ENCODE data around the gene SLC16A4.
"Not testable (repeated sequence)": the region's sequence is repeated elsewhere in the genome, so short reads cannot be mapped to it uniquely, and the experiment has no call there.

Gene SLC16A4

DNA sequence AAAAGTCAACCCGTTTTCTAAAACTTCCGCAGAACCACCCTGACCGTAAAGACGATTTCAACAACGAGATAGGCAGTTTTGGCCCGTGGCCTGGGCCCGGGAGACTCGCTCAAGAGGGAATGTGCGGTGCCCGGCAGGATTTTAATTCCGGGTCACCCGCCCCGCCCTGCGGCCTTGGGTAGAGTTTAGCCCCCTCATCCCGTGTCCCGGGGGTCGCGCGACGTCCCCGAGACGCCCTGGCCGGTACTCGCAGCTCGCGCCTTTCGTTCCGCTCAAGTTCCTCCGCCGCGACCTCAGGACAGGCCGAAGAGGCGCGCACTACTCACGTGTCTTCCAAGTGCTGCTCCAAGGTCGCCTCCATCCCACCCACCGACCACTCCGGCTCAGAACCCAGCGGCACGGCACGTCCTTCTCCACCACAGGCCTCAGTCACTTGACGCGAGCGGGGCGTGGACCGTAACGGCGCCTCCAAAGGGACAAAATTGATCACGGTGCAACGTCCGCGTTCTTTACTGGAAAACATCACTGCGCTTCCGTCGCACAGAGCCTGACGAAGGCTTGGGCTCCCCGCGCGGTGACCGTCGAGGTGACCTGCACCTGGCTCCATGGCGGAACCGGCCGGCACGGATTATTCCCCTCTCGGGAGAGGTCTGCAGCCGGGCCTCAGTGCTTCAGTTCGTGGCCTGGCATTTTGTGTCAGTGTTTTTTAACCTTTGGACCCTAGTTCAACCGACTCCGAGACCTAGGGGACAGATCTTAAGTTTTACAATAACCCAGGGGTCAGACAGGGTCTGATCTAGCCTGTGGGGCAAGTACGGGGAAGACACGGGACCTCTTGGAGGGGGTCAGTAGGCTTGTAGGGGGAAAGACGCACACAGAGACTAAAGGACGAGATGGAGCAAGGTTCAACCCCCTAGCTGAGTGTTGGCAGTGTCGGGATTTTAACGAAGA lies 16.7 kb upstream of the SLC16A4 start, which contains the start of gene LAMTOR5:
Gene LAMTOR5, minus strand, starts transcription at position 435 of the 951 bp plus-strand sequence. Its CDS starts 74 bp downstream, at position 361.
- DNase-seq, result peak; percentile 94

GRCh38 chr1:110406407-110406806 lies 15.6 kb upstream of the SLC16A4 start:
- DNase-seq, result not testable (repeated sequence)

- DNase-seq, result no peak
These were observed 13.6 kb upstream of the SLC16A4 start for GRCh38 chr1:110404401-110404800.

GRCh38 chr1:110403805-110404204 lies 13.0 kb upstream of the SLC16A4 start:
- DNase-seq, result no peak

DNA sequence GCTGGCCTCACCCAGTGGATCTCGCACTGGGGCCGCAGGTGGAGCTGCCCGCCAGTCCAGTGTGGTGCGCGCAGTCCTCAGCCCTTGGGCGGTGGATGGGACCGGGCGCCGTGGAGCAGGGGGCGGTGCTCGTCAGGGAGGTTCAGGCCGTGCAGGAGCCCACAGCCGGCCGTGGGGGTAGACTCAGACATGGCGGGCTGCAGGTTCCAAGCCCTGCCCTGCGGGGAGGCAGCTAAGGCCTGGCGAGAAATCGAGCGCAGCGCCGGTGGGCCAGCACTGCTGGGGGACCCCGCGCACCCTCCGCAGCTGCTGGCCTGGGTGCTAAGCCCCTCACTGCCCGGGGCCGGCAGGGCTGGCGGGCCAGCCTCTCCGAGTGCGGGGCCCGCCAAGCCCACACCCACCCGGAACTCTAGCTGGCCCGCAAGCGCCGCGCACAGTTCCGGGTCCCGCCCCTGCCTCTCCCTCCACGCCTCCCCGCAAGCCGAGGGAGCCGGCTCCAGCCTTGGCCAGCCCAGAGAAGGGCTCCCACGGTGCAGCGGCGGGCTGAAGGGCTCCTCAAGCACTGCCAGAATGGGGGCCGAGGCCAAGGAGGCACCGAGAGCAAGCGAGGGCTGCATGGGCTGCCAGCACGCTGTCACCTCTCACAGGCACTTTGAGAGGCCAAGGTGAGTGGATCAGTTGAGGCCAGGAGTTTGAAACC lies 5.6 kb upstream of the SLC16A4 start:
- DNase-seq, result not testable (repeated sequence)

- no peak for DNase-seq
These were observed 3.6 kb upstream of the SLC16A4 start for GRCh38 chr1:110394493-110394820.

DNA sequence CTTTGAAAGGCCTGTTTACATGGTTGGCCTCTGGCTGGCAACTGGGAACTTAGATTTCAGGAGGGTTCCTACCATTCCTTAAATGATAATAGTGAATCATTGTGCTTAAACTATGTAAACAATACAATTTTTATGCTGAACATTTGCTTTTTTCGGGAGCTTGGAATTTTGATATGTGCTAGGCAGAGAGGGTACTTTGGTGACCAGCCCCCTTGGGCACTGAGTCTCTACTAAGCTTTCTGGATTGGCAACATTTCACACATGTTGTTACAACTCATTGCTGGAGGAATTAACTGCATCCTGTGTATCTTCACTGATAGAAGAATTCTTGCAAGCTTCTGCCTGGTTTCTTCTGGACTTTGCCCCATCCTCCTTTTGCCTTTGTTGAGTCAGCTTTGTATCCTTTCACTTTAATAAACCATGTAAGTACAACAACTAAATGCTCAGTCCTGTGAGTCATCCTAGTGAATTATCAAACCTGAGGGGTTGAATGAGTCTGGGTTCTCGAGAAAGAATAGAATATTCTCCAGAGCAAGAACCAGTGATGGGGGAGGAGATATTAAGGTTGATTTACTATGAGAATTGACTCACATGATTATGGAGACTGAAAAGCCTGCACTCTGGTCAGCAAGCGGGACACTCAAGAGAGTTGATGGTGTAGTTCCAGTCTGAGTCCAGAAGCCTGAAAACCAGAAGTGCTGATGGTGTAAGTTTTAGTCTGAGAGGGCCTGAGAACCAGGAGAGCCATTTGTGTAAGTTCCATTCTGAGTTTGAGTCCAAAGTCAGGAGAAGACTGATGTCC lies 3.1 kb upstream of the SLC16A4 start:
- DNase-seq, result no peak

- no peak for DNase-seq
These were observed 2.5 kb upstream of the SLC16A4 start for GRCh38 chr1:110393286-110393685.

- DNase-seq, result no peak
These were observed 730 bp downstream of the SLC16A4 start for GRCh38 chr1:110390096-110390495.

- DNase-seq, result no peak
These were observed 3.6 kb downstream of the SLC16A4 start for GRCh38 chr1:110387048-110387754.

- DNase-seq, result no peak
These were observed 5.5 kb downstream of the SLC16A4 start for GRCh38 chr1:110385369-110385768.

DNA sequence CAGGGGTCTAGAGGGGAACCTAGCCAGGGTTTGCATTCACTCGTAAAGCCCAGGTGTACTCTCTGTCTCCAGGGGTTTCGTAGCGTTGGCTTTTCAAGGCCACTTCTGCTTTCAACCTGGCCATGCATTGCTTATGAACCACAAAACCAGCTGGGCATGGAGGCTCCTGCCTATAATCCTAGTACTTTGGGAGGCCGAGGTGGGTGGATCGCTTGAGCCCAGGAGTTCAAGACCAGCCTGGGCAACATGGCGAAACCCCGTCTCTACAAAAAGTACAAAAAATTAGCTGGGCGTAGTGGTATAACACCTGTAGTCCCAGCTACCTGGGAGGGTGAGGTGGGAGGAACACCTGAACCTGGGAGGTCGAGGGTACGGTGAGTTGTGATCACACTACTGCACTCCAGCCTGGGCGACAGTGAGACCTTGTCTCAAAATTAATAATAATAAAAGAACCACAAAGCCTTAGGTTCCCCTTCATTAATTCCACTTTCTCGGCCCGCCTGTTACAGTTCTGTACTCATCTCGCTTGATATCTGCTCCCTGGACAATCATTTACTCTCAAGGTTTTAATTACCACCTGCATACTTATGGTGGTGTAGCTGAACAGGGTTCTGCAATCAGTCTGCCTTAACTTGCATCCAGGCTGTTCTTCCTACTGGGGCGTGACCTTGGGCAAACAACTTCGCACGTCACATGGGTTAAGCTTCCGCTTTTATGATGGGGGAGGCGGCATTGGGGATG lies 6.1 kb downstream of the SLC16A4 start:
- no peak for DNase-seq

DNA sequence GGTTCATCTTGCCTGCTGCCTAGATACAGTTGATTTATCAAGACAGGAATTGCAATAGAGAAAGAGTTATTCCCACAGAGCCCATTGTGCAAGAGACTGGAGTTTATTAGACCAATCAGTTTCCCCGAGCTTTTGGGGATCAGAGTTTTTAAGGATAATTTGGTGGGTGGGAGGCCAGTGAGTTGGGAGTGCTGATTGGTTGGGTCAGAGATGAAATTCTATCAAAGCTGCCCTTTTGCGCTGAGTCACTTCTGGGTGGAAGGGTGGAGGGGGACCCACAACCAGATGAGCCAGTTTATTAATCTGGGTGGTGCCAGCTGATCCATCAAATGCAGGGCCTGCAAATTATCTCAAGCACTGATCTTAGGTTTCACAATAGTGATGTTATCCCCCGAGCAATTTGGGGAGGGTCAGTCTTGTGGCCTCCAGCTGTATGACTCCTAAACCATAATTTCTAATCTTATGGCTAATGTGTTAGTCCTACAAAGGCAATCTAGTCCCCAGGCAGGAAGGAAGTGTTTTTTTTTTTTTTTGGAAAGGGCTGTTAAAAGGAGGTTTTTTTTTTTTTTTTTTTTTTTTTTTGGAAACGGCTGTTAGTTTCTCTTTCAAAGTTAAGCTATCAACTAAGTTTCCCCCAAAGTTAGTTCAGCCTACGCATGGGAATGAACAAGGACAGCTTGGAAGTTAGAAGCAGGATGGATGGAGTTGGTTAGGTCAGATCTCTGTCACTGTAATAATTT lies 7.4 kb downstream of the SLC16A4 start:
- DNase-seq, result no peak

- no peak for DNase-seq
These were observed 10.0 kb downstream of the SLC16A4 start for GRCh38 chr1:110380672-110381283.

GRCh38 chr1:110375490-110375889 lies 15.3 kb downstream of the SLC16A4 start:
- DNase-seq, result no peak

- peak; percentile 18 for DNase-seq
These were observed 20.0 kb downstream of the SLC16A4 start for GRCh38 chr1:110370827-110371226.

DNA sequence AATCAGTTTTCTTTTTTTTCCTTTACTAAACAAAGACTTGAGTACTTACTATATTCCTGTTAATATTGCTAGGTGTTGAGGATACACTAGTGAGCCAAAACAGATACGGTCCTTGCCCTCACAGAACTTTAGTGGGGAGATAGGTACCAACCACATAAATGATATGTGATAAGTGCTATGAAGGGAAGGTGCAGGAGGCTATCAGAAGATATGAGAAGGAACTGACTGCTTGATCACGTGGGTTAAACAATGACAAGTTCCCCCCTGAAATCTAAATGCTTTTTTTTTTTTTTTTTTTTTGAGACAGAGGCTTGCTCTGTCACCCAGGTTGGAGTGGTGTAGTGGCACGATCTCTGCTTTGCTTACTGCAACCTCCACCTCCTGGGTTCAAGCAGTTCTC lies 26.6 kb downstream of the SLC16A4 start:
- peak; percentile 70 for DNase-seq

- no peak for DNase-seq
These were observed 29.0 kb downstream of the SLC16A4 start for GRCh38 chr1:110361856-110362255.

- no peak for DNase-seq
These were observed 30.4 kb downstream of the SLC16A4 start for GRCh38 chr1:110360431-110360830.

DNA sequence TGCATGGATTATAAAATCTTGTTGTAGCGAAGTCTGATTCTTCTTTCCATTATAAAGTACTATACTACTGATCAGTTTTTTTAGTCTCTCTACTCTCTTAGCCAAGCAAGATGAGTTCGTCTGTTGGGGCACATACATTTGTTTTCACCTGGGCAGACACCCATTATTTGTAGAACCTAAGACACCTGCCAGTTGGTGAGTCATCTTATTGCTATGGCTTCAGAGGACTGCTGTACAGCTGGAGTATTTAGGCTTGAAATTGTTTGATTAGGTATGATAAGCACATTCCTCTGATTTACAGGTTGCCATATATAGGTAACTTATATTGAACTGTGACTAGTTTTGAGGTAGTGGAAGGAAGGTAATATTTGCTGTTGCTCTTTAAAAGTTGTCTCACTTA lies 34.4 kb downstream of the SLC16A4 start:
- DNase-seq, result no peak

- no peak for DNase-seq
These were observed 35.5 kb downstream of the SLC16A4 start for GRCh38 chr1:110355321-110355720.

Data from hematopoietic multipotent progenitor cell treated with erythropoietin and hydrocortisone succinate and interleukin-3 and kit ligand, for 8 days (in vitro differentiated cells).